Upper lobe of left lung (tissue), 6 donors: ENCODE measurements around the gene LCN15. TPM values are rescaled to one million over a fixed set of nuclear protein-coding genes. Genes with fewer than 3 reads are reported as not detected.
A peak's percentile ranks its signal among the peaks of the same experiment; 100 is the strongest.

Source experiments
- ATAC-seq, 2 donors: fragments of 200-7000 bp; cut with Tn5 transposase; one replicate each; pipeline ENCODE4 v1.9.1; 2022; ENCODE audit warnings: mild to moderate bottlenecking in 2 of 2, moderate library complexity in 2 of 2; ENCODE audit not compliant: low FRiP score in 2 of 2
- DNase-seq, 2 donors: peaks; one replicate each; pipeline ENCODE4 v3.0.0-alpha.2; 2019 to 2020
- H3K27ac ChIP-seq, 4 donors: fragments of 200-600 bp; sonication (generic); one replicate each; pipeline ENCODE4 v1.5.1; 2016 to 2019
- H3K27me3 ChIP-seq, 4 donors: fragments of 200-600 bp; sonication (generic); one replicate each; pipeline ENCODE4 v1.5.1; 2017 to 2019
- H3K36me3 ChIP-seq, 4 donors: fragments of 200-600 bp; sonication (generic); one replicate each; pipeline ENCODE4 v1.5.1; 2016 to 2019
- H3K4me1 ChIP-seq, 4 donors: fragments of 200-600 bp; sonication (generic); one replicate each; pipeline ENCODE4 v1.5.1; 2018 to 2019
- H3K4me3 ChIP-seq, 4 donors: fragments of 200-600 bp; sonication (generic); one replicate each; pipeline ENCODE4 v1.5.1; 2017 to 2019; ENCODE audit warnings: mild to moderate bottlenecking in 2 of 4, moderate library complexity in 1 of 4
- H3K9me3 ChIP-seq, 4 donors: fragments of 200-600 bp; sonication (generic); one replicate each; pipeline ENCODE4 v1.5.1; 2018 to 2019
- CTCF ChIP-seq, 6 experiments: fragments of 450-650 bp in 4 of 6; fragments of 200-600 bp in 2 of 6; sonication (generic) in 2 of 6; IDR thresholded peaks; one replicate each; pipeline ENCODE4 v1.5.1; 2016 to 2019; ENCODE audit warnings: antibody characterized with exemption in 6 of 6
- EP300 ChIP-seq, 4 donors: sonication (generic); formaldehyde crosslinking; IDR thresholded peaks; one replicate each; pipeline ENCODE4 v1.5.1; 2017; ENCODE audit warnings: antibody characterized with exemption in 4 of 4, control low read depth in 2 of 4
- POLR2A ChIP-seq, 4 donors: fragments of 450-650 bp; IDR thresholded peaks; one replicate each; pipeline ENCODE4 v1.5.1; 2016 to 2017; ENCODE audit warnings: antibody characterized with exemption in 4 of 4, mild to moderate bottlenecking in 2 of 4
- POLR2AphosphoS5 ChIP-seq, 2 donors: sonication (generic); formaldehyde crosslinking; IDR thresholded peaks; one replicate each; pipeline ENCODE4 v1.5.1; 2017; ENCODE audit warnings: antibody characterized with exemption in 2 of 2
- WGBS, 2 donors: methylation state at CpG; one replicate each; pipeline ENCODE4 v1.1.5; 2017 to 2018; 5-methylcytosine and 5-hydroxymethylcytosine counted together
- total RNA-seq, 6 donors: library from RNA; depleted of rRNA in 4 of 6; stranded (reverse); fragments of >200 nt in 4 of 6; gene quantifications; one replicate each; pipeline versions ENCODE4 v1.1.0 to v1.2.1, GENCODE V29; 2016 to 2021
- donor health status: DM: no; HTN: no; CAD: no; lungs with moderate emphysema.
- donor health status: DM: no; HTN: yes; CAD: no; lungs with severe emphysema.

LCN15 gene
- total RNA-seq, 6 donors from 2014 or later: 0.23 TPM; not detected in 5

- ATAC-seq: no peak
- Histone ChIP-seq H3K36me3 (no peaks in the 10 kb centered on the region), H3K27ac (no peak overlapping the region), H3K4me3 (no peak overlapping the region), H3K27me3 (no peaks in the 10 kb centered on the region), H3K9me3 (peaks cover 0 to 7% (median 0%) of the 10 kb centered on the region in 4 donors), H3K4me1 (peaks cover 0 to 12% (median 2%) of the 10 kb centered on the region in 4 donors)
- peak in 1 of 2 donors; percentile 47 for DNase-seq
- WGBS, 2 donors: 75 to 84% methylated on average over 17 to 21 of the region's 27 CpGs
- TF ChIP-seq EP300 (IDR thresholded peaks at IDR 0.05) (no peak), POLR2AphosphoS5 (IDR thresholded peaks at IDR 0.05) (no peak), CTCF (IDR thresholded peaks at IDR 0.05) (no peak), POLR2A (IDR thresholded peaks at IDR 0.05) (no peak)
Observed at GRCh38 chr9:136759436-136760325, 4.6 kb downstream of the LCN15 start.

- H3K9me3 ChIP-seq: peaks cover 0 to 7% (median 0%) of the 10 kb centered on the region in 4 donors
- no peaks in the 10 kb centered on the region for H3K36me3 ChIP-seq
- WGBS, 2 donors: 92% methylated on average over 4 of the region's 9 CpGs; no CpG with 5 or more reads in 1 of the 2 donors
Observed at GRCh38 chr9:136759001-136759400, 5.3 kb downstream of the LCN15 start.

GRCh38 chr9:136757751-136758140 is 6.6 kb downstream of the LCN15 start:
- no peaks in the 10 kb centered on the region for H3K27me3 ChIP-seq
- no peak overlapping the region for H3K4me3 ChIP-seq
- H3K36me3 ChIP-seq: no peaks in the 10 kb centered on the region
- H3K4me1 ChIP-seq: peaks cover 0 to 5% (median 0%) of the 10 kb centered on the region in 4 donors
- no peak overlapping the region for H3K27ac ChIP-seq
- WGBS, 2 donors: 70 to 84% methylated on average over 4 to 16 of the region's 20 CpGs
- ATAC-seq: no peak
- DNase-seq: peak in 1 of 2 donors; percentile 75
- TF ChIP-seq POLR2AphosphoS5 (IDR thresholded peaks at IDR 0.05): no peak
- H3K9me3 ChIP-seq: peaks cover 0 to 7% (median 2%) of the 10 kb centered on the region in 4 donors

More at GRCh38 chr9:136759001-136759400, 5.3 kb downstream of the LCN15 start:
- Histone ChIP-seq H3K27ac (no peak overlapping the region), H3K4me1 (peaks cover 0 to 12% (median 2%) of the 10 kb centered on the region in 4 donors), H3K27me3 (no peaks in the 10 kb centered on the region), H3K4me3 (no peak overlapping the region)
- ATAC-seq (no peak), DNase-seq (no peak)
- TF ChIP-seq CTCF (IDR thresholded peaks at IDR 0.05): no peak

- WGBS, 2 donors: 89 to 95% methylated on average over 12 to 20 of the region's 20 CpGs
- no peak overlapping the region for H3K4me3 ChIP-seq
Observed at GRCh38 chr9:136757328-136757727, 7.0 kb downstream of the LCN15 start.

More at GRCh38 chr9:136757328-136757727, 7.0 kb downstream of the LCN15 start:
- no peak for ATAC-seq
- no peak overlapping the region for H3K27ac ChIP-seq
- DNase-seq: peak in 1 of 2 donors; percentile 67
- H3K36me3 ChIP-seq: no peaks in the 10 kb centered on the region
- no peaks in the 10 kb centered on the region for H3K27me3 ChIP-seq
- peaks cover 0 to 5% (median 0%) of the 10 kb centered on the region in 4 donors for H3K4me1 ChIP-seq
- H3K9me3 ChIP-seq: peaks cover 0 to 7% (median 2%) of the 10 kb centered on the region in 4 donors
- TF ChIP-seq POLR2A (IDR thresholded peaks at IDR 0.05) (no peak), POLR2AphosphoS5 (IDR thresholded peaks at IDR 0.05) (no peak), EP300 (IDR thresholded peaks at IDR 0.05) (no peak), CTCF (IDR thresholded peaks at IDR 0.05) (no peak)
